Posterior cingulate gyrus (tissue), 11 donors: Measurements from ENCODE around the gene ZFAND6.
"Not testable (repeated sequence)": the region's sequence is repeated elsewhere in the genome, so short reads cannot be mapped to it uniquely, and the experiment has no call there.

Source experiments
- DNase-seq, 10 donors: peaks; one replicate each; pipeline versions ENCODE4 v3.0.0 to v3.0.0-alpha.2; 2020 to 2021; ENCODE audit warnings: mixed read lengths in 3 of 10
- intact Hi-C: fragments of 100-400 bp; cut with DNase I; formaldehyde crosslinking; loops from one replicate; pipeline ENCODE4 v1.15.1; 2023

ZFAND6 gene

DNA sequence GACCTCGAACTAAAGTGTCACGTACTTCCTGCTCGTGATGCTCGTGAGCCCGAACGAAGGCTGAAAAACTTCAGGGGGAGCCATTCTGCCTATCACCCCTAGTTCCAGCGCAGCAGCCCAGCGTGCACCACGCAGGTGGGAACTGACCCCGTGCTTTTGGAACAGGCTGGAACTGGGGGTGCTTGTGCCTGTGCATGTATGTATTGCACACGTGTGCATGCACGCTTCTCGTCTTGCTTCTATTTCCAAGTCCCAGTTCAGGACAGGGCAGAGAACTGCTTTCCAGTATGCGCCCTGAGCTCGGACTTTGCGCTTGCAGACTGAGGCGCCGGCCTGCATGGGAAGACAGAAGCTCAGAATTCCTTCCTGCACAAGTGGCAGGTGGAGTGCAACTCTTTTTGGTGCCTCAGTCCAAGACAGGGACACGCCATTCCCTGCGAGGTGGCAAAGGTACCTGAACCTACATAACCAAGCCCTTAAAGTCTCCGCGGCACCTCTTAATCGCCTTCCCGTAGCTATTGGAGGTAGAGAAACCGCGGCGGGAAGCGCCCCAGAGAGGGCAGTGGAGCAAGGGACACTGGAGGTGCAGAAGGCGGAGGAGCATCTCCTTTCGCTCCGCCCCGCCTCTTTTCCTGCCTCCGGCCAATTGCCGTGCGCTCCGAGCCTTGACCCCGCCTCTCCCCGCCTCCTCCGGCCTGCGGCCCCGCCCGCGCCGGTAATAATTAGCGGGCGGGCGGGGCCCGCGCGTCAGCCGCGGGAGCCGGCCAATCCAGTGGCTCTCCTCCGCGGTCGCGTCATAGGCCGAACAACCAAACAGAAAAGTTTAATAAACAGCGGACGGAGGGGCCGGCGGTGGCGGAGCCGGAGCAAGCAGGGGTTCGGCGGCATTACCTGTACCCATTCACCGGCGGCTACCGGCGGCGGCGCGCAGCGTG, at the start of gene ZFAND6:
ZFAND6 (plus strand) TSS at position 826 of the 935 bp plus-strand sequence. CDS start 60,669 bp downstream, outside the sequence.
- intact Hi-C loops, result loop anchor here (5.0 to 10.0 kb wide), 2 partner anchors 93 to 164 kb away; partner anchors contain the start of genes FAH and MTHFS
- peak; percentile 91 to 99 (median 95) for DNase-seq

DNA sequence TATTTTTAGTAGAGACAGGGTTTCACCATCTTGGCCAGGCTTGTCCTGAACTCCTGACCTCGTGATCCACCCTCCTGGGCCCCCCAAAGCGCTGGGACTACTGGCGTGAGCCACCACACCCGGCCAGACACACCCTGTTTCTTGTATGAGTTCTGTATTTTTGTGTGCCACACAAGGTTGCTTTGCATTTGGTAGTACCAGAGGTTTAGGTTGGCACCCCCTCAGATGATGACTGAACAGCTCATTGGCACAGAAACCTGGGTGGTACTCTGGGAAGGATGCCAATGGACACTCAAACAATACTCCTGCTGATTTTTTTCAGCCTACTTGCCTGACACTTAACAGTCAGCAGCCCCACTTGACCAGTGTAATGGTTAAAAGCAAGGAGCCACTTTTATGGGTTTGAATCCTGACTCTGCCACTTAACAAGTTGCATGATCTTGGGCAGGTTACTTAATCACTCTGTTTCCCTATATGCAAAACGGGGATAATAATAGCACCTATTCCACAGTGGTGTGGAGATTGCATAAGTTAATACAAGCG, 49.3 kb upstream of the ZFAND6 start:
- intact Hi-C loops, result no loop called here
- DNase-seq, result peak in 1 of 10 donors; percentile 31

DNA sequence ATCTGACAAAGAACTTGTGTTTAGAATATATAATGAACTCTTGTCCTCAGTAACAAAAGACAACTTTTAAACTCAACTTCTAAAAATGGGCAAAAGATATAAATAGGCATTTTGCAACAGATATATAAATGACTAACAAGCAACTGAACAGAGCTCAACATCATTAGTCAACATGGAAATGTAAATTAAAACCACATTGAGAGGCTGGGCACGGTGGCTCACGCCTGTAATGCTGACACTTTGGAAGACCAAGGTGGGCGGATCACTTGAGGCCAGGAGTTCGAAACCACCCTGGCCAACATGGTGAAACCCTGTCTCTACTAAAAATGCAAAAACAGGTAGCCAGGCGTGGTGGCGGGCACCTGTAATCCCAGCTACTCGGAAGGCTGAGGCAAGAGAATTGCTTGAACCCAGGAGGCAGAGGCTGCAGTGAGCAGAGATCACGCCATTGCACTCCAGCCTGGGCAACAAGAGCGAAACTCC, 48.4 kb upstream of the ZFAND6 start:
- intact Hi-C loops, result not testable (repeated sequence)
- peak in 1 of 10 donors; percentile 22 for DNase-seq

DNA sequence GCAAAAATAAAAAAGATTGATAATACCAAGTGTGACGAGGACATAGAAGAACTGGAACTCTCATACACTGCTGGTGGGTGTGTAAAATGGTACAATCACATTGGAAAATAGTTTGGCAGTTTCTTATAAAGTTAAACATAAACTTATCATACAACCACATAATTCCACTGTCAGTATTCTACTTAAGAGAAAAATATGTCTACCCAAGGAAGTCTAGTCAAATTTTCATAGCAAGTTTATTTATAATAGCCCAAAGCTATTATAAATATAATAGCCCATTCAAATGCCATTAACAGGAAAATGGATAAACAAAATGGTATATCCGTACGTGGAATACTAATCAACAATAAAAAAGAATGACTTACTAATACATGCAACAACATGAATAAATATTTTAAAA, 47.9 kb upstream of the ZFAND6 start:
- intact Hi-C loops, result no loop called here

DNA sequence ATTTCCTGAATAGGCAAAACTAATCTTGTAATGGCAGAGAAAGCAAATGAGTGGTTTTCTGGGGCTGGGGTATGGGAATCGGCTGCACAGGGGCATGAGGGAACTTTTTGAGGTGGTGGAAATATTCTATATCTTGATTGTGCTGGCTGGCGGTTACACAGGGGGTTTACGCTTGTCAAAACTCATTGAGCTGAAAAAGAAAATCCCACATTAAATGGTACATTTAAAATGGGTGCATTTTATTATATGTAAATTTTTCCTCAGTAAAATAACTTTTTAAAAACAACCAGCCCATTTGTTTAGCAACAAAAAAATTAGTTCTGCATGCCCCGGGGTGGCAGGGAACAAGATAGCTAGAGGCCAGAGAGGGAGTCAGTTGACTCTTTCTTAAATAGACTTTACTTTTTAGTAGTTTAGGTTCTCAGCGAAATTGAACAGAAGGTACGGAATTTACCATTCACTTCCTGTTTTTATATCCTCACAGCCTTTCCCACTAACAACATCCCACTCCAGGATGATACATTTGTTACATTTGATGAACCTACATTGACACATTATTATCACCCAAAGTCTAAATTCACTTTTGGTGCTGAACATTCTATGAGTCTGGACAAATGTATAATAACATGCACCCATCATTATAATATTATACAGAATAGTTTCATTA, 47.3 kb upstream of the ZFAND6 start:
- no peak for DNase-seq
- intact Hi-C loops, result no loop called here

More for the DNA sequence above, 47.9 kb upstream of the ZFAND6 start:
- no peak for DNase-seq

DNA sequence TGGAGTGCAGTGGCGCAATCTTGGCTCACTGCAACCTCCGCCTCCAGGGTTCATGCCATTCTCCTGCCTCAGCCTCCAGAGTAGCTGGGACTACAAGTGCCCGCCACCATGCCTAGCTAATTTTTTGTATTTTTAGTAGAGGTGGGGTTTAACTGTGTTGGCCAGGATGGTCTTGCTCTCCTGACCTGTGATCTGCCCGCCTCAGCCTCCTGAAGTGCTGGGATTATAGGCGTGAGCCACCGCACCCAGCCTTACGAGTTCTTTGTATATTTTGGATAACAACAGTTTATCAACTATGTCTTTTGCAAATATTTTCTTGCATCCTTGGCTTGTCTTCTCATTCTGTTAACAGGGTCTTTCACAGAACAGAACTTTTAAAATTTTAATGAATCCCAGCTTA, 45.3 kb upstream of the ZFAND6 start:
- DNase-seq, result peak in 1 of 10 donors; percentile 20
- intact Hi-C loops, result not testable (repeated sequence)

DNA sequence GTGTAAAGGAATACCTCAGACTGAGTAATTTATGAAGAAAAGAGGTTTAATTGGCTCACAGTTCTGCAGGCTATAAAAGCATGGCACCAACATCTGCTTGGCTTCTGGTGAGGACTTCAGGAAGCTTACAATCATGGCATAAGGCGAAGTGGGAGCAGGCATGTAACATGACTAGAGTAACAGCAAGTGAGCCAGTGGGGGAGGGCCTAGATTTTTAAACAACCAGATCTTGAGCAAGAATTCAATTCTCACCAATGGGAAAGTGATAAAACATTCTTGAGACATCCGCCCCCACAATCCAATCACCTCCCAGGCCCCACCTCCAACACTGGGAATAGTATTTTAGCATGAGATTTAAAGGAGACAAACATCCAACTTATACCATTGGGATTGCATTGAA, 44.3 kb upstream of the ZFAND6 start:
- DNase-seq, result peak in 1 of 10 donors; percentile 13
- intact Hi-C loops, result no loop called here

DNA sequence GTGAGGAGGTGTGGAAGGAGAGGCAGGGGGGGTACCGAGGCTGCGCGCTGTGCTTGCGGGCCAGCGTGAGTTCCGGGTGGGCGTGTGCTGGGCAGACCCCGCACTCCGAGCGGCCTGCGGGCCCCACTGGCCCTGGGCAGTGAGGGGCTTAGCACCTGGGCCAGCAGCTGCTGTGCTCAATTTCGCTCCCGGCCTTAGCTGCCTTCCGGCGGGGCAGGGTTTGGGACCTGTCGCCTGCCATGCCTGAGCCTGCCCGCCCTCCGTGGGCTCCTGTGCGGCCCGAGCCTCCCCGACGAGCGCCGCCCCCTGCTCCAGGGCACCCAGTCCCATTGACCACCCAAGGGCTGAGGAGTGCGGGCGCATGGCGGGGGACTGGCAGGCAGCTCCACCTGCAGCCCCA, 43.0 kb upstream of the ZFAND6 start:
- intact Hi-C loops, result not testable (repeated sequence)
- peak in 1 of 10 donors; percentile 63 for DNase-seq

DNA sequence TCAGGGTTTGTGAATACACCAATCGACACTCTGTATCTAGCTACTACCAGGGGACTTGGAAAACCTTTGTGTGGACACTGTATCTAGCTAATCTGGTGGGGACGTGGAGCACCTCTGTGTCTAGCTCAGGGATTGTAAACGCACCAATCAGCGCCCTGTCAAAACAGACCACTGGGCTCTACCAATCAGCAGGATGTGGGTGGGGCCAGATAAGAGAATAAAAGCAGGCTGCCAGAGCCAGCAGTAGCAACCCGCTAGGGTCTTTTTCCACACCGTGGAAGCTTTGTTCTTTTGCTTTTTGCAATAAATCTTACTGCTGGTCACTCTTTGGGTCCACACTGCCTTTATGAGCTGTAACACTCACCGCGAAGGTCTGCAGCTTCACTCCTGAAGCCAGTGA, 42.3 kb upstream of the ZFAND6 start:
- intact Hi-C loops, DNase-seq: not testable (repeated sequence)

DNA sequence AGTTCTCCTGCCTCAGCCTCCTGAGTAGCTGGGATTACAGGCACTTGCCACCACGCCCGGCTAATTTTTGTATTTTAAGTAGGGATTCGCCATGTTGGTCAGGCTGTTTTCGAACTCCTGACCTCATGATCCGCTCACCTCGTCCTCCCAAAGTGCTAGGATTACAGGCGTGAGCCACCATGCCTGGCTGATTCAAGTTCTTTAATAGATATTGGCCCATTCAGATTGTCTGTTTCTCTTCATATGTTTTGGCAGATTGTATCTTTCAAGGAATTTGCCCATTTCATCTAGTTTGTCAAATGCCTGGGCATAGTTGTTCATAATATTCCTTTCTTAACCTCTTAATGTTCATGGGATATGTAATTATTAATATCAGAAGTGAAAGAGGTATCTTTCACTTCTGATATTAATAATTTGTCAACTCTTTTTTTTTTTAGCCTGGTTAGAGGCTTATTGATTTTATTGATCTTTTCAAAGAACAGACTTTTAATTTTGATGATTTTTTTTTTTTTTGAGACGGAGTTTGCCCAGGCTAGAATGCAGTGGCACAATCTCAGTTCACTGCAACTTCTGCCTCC, 40.2 kb upstream of the ZFAND6 start:
- intact Hi-C loops, result no loop called here
- DNase-seq, result no peak

DNA sequence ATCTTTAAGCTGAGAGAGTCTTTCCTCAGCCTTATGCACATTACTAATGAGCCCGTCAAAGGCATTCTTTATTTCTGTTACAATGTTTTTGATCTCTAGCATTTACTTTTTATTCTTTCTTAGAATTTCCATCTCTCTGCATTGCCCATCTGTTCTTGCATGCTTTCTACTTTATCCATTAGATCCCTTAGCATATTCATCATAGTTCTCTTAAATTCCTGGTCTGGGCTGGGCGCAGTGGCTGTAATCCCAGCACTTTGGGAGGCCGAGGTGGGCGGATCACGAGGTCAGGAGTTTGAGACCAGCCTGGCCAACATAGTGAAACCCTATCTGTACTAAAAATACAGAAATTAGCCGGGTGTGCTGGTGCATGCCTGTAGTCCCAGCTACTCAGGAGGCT, 39.3 kb upstream of the ZFAND6 start:
- DNase-seq, intact Hi-C loops: not testable (repeated sequence)

DNA sequence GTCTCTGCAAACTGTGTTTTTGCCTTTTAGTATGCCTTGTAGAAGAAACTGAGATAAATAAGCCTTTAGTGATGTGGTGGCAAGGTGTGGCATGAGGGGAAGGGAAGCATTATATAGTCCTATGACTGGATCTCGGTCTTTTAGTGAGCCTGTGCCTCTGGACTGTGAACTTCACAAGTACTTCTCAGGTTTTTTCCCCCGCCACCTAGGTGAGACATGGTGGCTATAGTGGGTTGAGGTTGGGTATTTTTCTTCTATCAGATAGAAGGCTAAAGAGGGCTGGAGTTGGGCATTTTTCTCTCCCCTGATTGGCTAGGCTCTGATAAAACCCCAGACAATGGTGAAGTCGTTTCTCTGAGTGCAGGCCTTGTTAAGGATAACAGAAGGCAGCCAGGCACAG, 38.7 kb upstream of the ZFAND6 start:
- no peak for DNase-seq
- intact Hi-C loops, result no loop called here

DNA sequence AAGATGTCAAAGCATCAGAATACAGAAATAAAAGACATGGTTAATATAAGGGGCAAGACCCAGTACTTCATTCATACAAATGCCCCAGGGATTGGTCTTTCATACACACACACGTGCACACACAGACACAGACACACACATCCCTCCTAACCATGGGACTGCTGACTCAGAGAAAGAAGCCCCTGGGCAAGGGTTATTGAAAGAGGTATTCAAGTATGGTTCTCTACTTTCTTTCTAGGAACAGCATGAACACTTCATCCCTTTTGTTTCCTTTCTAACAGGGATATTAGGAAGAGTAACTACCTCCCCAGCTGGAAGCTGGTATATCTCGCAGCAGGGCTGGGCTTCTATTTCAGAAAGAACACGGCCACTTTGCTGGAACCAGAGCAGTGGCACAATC, 33.2 kb upstream of the ZFAND6 start:
- intact Hi-C loops, result no loop called here
- DNase-seq, result no peak

DNA sequence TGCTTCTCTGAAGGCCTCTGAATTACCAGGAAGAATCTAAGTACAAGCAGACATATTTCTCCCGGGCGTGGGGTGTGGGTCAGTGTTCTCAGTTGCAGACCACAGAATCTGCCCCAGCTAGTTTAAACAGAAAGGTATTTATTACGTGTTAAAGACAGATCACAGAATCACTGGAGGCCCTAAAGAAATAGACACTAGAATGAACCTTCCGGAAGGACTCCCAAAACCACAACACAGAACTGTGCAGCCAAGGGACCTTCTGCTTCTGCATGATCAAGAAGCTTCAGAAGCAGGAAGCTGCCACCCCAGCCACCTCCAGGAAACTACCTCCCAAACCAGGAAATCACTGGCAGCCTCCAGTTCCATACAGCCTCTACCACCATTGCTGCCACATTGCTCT, 32.7 kb upstream of the ZFAND6 start:
- intact Hi-C loops, result no loop called here
- no peak for DNase-seq

DNA sequence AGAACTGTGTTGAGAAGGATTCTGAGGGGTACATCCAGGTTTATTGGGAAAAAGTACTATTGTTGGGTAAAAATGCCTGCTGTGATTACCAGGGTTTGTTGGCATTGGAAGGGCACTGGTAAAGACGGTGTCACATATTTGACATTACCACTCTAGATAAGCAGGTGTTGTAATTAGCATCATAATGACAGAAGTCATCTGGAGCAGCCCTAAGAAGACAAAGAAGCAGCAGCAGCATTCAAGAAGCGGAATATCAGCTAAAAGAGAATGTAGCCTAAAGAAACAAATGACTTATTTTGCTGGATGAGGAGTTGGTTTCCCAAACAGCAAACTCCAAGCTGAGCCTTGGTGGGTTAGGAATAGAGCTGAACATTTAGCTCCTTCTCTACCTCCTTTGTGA, 30.5 kb upstream of the ZFAND6 start:
- intact Hi-C loops, result no loop called here
- DNase-seq, result no peak

DNA sequence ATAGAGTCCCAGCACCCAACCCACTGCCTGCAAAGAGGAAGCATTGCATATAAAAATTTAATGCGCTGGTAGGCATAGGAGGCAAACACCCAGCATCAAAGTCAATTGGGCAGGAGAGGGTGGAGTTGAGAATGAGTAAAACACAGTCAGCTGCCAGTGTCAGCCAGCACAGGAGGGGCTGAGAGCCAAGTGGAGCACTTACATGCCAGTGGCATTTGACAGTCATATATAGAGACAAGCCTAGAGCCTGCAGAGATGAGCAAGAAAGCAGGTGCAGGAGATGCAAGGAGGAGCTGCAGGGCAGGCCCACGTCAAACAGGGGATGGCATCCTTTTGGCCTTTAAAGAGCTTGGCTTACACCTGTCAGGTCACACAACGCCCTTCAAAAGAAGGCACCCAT, 27.6 kb upstream of the ZFAND6 start:
- intact Hi-C loops, result no loop called here
- no peak for DNase-seq

DNA sequence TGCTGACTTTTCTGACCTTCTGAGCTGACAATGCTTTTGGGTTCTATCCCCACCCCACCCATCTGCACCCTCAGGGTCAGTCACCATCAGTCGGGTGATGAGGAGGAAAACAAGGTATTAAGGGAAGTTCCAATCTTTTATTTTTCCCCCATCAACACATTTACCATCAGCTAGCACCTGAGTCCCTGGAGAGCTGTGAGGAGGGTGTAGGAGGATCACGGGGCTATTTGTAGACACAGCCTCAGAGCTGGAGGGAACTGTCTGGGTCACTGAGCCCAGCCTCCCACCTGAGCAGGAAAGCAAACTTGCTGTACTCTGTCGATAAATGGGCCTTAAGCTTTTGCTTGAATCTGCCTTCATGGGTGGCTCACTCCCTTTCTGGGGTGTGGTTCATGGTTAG, 24.8 kb upstream of the ZFAND6 start:
- DNase-seq, result peak in 1 of 10 donors; percentile 14
- intact Hi-C loops, result no loop called here

DNA sequence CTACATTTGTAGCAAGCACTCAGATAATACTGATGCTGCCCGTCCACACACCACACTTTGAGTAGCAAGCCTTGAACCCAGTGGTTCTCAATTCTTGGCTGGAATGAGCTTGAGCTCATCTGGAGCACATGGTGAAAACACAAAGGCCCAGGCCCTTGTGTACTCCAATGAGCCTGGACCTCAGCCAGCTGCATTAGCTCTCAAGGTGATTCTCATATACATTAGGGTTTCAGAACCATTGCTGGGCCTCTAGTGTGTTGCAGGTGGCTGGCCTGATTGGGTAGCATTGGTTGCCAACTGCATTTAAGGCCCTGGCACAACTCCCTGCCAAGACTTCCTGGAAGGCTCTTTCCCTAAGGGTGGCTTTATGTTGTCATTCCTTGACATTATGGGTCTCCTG, 23.4 kb upstream of the ZFAND6 start:
- intact Hi-C loops, result no loop called here

DNA sequence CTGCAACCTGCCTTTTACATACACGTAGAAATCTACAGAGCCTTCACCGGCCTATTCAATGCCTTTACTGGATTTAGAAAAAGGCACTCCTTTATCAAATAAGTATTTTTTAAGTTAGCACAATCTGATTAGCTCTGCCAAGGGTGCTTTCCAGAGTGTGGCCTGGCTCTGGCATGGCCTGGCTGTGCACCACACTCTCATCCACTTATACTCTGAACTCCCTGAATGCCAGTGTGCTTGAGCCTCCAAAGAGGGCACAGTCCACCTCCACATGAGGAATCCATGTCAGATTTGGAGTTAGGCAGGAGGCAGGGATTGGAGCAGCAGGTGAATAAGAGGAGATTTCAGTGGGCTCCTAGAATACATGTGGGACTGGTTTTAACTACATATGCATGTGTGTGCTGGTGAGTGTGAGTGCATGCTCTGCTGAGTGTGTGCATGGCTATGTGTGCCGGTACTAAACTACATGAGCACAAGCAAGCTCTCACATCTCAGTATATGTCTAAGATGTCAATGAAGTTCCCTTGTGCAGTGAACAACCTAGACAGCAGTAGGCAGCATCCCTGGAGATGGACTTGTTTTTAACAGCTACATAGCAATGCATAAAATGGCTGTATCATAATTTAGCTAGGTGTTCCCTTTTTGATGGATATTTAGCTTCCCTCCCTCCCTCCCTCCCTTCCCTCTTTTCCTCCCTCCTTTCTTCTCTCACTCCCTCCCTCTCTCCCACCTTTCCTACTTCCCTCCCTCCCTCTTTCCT, 17.8 kb upstream of the ZFAND6 start:
- no peak for DNase-seq
- intact Hi-C loops, result no loop called here

More for the DNA sequence above, 23.4 kb upstream of the ZFAND6 start:
- DNase-seq, result no peak

DNA sequence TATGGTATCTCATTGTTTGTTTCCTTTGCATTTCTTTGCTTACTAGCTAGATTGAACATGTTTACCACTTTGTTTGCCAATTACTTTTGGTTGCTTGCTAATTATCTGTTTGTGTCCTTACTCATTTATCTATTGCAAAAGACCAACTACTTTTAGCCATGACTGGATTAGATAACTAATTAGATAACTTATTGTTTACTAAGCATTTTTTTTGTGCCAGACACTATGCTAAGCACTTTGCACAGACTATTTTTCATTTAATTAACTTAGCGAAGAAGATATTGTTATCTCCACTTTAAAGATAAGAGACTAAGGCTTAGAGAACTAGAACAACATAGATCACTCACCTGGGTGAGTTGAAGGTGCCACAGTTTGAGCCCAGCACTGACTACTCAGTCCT, 16.9 kb upstream of the ZFAND6 start:
- intact Hi-C loops, result no loop called here
- no peak for DNase-seq
